SKM-1 (cell line): ENCODE results near the gene EFR3B.
A peak's percentile ranks its signal among the peaks of the same experiment; 100 is the strongest.
"Not testable (repeated sequence)": the region's sequence is repeated elsewhere in the genome, so short reads cannot be mapped to it uniquely, and the experiment has no call there.

ENCODE experiments used
- DNase-seq: peaks from one replicate; lab custom pipeline; 2025; ENCODE audit not compliant: unreplicated experiment; lab: John Stamatoyannopoulos, UW

The EFR3B gene, protein sequence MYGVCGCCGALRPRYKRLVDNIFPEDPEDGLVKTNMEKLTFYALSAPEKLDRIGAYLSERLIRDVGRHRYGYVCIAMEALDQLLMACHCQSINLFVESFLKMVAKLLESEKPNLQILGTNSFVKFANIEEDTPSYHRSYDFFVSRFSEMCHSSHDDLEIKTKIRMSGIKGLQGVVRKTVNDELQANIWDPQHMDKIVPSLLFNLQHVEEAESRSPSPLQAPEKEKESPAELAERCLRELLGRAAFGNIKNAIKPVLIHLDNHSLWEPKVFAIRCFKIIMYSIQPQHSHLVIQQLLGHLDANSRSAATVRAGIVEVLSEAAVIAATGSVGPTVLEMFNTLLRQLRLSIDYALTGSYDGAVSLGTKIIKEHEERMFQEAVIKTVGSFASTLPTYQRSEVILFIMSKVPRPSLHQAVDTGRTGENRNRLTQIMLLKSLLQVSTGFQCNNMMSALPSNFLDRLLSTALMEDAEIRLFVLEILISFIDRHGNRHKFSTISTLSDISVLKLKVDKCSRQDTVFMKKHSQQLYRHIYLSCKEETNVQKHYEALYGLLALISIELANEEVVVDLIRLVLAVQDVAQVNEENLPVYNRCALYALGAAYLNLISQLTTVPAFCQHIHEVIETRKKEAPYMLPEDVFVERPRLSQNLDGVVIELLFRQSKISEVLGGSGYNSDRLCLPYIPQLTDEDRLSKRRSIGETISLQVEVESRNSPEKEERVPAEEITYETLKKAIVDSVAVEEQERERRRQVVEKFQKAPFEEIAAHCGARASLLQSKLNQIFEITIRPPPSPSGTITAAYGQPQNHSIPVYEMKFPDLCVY

DNA sequence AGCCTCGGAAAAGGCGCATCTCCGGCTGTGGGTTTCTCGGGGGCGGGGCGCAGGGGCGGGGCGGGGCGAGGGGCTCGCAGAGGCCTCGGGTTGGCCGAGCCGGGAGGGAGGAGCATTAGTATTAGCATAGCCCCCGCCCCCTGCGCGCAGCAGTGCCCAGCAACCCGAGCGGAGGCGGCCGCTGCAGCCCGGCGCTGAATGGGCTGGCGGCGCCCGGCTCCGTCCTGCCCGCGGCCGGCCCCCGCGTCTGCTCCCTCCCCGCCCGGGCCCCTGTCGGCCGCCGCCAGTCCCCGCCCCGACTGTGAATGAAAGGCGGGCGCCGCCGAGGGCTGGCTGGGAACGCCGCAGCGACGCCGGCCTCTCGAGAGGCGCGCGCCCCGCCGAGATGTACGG lies at the start of gene EFR3B:
EFR3B (plus strand) TSS at position 149 of the 393 bp plus-strand sequence; CDS start at position 386, 237 bp downstream.
- DNase-seq: peak; percentile 42

DNA sequence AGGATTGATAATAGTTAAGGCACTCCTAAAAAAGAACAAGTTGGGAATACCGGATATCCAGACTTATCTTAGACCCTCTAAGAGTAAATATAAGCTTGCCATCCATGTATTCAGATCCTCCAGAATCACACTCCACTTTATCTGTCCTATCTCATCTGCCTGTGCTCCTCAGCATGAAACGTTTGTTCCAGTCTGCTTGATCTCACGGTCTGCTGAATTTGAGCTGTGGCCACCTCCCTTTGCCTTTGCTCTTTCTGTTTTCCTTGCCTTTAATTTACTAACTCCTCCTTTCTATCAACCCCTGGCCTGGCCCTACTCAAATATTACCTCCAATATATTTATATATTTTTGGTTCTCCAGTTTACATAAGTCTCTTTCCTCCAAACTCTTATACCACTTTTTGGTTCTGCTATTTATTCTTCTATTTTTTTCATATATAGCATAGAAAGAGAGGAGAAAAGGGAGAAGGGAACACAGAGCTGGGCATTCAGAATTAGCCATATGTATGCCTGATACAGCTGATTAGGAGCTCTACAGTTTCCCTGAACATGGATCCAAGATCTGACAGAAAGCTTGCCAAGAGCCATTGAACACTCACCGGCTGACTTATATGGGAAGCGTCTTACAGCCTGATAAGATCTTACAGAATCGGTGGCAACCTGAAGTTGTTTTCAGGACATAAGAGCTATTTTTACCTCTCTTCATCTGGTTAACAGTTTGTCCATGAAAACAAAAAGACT lies 48.3 kb upstream of the EFR3B start:
- no peak for DNase-seq

DNA sequence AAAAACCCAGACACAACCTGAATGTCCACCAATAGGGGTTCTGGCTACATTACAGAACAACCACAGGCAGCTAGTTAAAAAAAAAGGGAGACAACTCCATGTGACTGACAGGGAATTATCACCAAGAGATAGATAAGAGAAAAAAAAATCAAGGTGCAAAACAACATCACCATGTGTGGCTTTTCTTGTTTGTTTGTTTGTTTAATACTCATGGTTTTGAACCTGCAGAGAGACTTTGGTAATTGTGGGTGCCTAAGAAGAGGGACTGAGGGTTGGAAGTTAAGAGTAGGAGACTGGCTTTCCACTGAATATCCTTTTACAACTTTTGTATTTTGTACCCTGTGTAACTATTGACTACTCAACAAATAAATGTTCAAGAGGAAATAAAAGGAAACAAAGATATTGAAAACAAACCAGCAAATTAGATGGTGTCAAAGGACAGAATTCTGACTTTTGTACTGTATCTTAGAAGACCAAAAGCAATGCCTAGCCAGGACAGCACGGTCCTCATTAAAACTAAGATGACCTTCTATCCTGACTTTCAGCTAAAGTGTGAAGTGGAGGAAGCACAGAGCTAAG lies 47.6 kb upstream of the EFR3B start:
- no peak for DNase-seq

DNA sequence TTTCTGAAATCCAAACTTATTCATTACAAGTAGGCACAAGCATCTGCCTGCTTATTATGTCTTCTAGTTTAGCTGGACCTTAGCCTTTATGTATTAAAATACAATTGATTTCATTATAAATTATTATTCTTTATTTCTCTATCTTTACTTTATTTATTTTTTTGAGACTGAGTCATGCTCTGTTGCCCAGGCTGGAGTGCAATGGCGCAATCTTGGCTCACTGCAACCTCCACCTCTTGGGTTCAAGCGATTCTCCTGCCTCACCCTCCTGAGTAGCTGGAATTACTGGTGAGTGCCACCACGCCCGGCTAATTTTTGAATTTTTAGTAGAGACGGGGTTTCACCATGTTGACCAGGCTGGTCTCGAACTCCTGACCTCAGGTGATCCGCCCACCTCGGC lies 42.8 kb upstream of the EFR3B start:
- not testable (repeated sequence) for DNase-seq

DNA sequence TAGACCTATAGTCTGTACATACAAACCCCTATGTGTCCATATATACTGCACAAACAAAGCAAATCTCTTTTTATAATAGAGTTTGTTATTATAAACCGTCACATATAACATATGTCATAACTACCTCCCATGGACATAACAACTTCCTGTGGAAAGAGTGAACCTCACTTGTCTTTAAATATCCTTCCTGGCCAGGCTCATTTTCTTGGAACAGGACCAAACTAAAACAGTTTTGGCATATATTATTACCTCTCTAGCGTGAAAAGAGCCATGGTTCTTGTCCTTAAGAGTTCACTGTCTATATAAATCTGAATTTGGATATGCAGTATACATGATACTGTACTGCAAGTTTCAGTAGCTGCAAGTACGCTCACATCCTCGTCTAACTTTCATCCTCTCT lies 41.8 kb upstream of the EFR3B start:
- DNase-seq: no peak

DNA sequence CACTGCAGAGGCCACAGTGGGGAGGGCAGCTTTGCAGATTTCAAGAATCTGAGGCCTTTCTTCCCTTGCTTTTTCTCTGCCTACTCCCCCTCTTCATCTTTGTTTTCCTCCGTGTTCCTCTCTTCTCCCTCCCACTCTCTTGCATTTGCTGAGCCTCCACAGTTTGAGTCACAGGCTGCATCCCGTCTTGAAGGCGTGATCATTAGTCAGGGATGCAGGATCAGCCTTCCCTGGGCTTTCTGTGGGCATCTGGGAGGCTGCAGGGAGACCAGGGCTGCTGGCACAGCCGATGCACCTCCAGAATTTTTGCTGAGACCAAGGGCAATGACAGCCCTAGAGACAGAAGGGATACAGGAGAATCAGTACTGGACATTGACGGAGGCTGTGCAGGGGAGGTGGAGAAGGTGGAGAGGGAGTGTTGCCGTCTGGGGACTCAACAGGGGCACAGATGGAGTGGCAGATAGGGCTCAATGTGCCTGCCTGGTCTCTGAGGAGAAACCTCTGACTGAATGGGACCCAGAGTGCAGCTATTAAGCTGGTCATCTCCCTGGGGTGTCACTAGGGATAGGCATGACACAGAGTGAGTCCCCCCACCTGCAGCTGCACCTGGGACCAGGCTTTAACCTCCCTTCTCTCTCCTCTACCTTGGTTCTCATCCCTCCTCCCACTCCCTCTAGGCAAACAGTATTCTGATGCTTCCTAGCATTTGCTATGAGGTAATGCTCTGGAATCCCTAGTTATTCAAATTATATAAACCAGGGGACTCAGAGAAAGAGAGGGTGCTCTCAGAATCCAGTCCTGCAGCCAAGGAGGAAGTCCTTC lies 41.2 kb upstream of the EFR3B start:
- DNase-seq: no peak

DNA sequence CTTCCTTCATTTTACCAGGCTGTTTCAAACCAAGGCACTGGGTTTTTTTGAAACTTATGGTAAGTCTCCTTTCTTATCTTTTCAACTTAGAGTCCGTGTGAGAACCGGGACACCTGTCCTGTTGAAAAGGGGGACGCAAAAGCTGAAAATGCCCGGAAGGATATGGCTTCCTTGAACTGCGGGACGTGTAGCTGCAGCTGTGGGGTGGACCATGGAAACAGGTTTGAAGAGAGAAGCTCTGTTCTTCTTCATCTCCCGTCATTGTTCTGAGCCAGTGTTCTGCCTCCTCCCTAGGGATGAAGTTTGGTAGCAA lies 40.6 kb upstream of the EFR3B start:
- no peak for DNase-seq

DNA sequence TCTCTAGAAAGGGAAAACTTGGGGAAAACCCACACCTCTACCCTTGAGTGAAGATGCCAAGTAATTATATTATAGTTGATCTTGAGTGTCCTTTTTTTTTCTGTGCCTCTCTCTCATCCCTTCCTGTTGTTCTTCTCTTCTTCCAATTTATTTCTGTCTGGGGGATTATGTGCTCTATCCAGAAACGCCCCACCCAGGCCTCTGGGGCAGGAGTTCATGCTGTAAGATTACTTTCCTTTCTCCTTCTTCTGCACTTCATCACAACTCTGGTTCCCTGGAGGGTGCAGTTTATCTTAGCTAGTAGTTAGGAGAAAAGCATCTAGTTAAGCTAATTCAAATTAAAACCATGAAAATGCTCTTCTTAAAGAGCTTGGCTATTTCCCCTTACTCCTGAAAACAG lies 39.8 kb upstream of the EFR3B start:
- DNase-seq: no peak

DNA sequence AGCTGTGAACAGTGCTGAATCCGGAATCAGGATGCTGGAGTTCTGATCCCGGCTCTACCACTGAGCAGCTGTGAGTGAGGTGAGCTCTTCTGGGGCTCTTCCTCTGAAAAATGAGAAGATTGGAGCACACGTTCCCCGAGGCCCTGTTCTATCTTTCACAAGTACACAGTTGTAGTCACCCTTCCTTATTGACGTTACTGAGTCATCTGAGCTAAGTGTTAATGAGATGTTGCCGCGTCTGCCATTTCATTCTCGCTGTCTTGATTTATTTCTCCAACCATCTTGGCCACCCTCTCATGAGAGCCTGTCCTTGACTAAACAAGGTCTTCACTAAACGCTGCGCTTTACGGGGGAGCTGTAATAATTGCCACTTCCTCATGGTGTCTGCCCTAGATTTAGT lies 31.9 kb upstream of the EFR3B start:
- no peak for DNase-seq

DNA sequence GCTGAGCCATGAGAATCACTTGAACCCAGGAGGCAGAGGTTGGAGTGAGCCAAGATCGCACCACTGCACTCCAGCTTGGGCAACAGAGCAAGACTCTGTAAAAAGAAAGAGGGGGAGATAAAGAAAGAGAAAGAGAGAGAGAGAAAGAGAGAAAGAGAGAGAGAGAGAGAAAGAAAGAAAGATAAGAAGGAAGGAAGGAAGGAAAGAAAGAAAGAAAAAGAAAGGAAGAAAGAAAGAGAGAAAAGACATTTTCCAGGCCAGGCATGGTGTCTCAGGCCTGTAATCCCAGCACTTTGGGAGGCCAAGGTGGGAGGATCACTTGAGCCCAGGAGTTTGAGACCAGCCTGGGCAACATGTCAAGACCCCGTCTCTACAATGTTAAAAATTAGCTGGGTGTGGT lies 30.5 kb upstream of the EFR3B start:
- not testable (repeated sequence) for DNase-seq

DNA sequence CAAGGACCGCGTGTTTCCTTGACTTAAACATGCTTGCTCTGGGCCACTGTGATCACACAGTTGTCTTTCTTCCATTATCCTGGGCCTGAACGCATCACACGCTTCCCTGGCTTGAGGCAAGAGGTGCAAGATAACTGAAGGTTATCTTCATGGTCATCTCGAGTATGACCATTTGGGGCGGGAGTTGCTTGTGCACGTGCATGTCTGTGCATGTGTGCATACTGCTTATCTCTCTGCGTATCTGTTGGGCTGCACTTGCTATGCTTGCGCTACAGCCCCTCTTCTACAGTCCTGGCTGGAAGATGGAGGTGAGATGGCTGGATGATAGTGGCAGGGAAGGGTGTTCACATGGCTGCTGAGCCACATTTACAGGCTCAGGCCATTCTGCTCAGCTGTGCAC lies 27.2 kb upstream of the EFR3B start:
- DNase-seq: no peak

DNA sequence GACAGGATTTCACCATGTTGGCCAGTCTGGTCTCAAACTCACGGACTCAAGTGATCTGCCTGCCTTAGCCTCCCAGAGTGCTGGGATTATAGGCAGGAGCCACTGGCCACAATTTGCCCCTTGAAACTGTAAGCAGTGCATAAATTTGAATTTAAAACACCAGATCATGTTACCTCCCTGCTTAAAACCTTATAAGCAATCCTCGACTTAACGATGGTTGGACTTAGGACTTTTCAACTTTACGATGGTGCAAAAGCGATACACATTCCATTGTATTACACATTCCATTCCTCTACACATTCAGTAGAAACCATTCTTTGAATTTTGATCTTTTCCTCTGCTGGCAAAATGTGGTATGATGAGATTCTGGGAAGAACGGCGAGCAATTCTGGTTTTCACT lies 23.2 kb upstream of the EFR3B start:
- DNase-seq: no peak

DNA sequence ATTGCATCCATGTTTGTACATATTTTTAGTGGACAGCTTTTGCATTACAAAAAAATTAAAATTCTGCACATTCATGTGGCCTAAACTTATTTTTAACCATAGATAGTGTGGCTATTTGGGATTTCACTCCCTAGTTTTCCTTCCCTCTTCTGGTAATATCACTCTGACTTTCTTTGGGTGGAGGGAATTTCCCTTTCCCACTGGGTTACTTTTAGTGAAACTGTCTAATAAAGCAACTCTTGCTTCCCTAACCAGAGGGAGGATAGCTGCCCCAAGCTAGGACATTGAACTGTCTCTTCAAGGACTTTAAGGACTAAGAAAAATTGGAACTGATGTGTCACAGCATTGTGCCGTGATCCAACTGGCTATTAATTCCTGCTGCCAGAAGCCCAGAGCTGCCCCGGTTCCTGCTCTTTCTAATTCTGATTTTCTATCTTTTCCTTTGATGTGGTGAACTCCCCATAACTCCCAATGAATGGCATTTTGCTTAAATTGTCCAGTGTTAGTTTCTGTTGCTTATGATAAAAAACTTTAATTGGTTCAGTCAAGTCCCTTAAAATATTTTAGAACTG lies 20.0 kb upstream of the EFR3B start:
- DNase-seq: no peak

DNA sequence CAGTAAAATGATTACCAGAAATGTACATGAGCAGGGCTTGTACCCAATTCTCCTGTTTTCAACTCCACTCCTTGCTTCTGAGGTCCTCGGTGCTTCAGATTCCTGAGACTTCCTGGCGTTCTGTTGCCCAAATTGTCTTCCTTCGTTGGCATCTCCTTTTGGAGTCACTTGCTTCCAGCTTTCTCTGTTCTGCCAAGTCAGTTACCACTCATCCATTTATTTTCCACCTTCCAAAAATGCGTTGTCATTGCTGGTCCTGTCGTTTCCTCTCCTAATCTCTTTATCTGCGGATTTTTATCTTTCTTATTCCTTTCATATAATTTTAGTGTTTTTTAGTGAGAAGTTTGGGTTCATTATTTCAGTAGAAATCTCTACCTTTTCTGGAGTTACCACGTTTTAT lies 18.5 kb upstream of the EFR3B start:
- no peak for DNase-seq

DNA sequence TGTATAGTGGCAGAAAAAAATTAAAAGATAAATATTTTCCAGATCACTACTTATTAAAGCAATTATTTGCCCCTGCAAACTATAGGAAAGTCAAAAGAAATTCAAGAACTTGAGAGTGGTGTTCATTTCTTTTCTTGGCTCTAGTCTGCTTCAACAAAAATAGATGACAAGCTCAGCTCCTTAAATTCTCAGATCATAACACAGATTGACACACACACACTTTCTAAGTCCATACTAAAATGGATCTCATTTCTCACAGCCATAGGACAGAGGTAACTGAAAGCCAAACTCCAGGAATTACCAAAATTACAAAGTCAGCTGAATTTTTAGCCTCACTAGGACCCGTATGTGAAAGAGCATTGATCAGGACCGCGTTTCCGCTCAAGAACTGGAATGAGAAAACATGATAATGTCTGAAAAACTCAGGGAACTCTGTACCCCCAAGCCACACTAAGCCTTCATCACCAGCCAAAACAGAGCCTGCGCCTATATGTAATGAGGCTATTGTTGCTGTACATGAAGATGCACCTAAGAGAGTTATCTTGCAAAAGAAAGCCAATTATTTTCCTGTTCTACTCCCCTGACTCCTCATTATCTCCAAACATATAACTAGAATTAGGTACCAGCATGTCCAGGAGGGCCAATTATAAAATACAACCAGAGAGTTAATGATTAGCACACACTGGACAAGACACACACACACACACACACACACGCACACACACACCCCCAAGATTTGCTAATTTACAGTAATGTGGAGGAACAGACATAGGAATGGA lies 16.5 kb upstream of the EFR3B start:
- DNase-seq: no peak

DNA sequence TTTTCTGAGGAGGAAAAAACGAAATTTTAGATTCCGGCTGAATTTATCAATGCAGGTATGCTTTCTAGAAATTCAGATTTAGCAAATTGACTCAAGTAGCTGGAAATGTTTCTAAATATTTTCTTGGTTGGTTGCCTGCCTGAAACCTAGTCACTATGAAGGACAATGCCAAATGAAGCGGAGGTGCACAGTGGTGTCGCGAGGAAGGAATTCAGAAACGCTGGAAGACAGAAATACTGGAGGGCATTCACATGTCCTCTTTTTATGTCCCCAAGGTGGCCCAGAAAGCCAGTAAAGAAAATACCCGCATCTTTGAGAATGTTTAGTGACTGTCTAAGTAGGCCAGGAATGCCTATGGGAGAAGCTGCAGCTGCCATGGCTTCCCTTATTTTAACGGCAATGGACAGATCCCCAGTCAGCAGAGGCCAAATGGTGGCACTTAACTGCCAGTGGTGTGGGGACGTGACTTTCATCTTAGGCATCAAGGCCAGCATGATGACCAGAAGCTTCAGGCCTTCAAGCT lies 15.8 kb upstream of the EFR3B start:
- no peak for DNase-seq

DNA sequence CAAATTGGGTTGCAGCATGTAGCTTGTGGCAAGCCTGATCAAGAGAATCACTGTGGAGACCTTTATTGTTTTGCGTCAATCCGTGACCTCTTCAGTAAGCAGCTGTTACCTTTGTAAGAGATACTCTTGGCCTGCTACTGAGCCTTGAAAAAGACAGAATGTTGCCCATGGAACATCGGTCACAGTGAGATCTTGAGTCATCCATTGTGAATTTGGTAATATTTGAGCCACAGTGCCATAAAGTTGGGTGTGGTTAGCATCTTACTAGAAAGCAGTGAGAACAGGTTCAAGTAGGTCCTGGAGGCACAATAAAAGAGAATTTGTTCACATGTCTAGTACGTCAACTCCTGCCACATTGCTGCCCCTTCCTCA lies 12.7 kb upstream of the EFR3B start:
- DNase-seq: no peak

DNA sequence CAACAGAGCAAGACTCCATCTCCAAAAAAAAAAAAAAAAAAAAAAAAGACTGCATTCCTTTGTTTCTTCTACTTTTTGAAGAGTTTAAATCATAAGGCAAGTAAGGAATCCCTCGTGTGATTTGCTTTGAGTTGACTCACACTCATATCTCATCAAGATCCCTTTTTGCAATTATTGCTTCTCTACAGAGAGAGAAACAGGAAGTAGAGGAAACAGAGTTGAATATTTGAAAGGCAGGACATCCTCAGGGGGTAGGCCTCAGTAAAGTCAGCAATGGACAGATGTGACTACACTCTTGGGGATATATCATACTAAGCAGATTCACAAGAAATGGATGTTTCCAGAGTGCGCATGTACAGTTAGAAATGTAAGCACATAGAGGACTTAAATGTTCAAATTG lies 11.2 kb upstream of the EFR3B start:
- DNase-seq: peak; percentile 30

DNA sequence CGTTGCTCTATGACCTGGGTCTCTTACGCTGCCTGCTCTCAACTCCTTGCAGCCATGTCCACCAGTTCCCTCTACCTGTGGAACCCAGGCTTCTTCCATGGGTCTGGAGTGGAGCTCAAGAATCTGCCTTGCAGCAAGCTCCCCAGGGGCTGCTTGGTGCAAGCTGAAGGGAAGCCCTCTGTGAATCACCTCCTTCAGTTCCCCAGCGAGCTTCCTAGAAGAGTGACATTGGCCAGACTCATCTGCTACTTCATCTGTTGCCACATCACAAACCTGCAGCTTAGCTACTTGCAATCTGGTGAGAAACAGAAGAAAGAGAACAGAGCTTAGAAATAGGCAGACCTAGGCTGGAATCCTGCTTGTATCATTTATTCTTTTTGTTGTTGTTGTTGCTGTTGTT lies 9.8 kb upstream of the EFR3B start:
- DNase-seq: no peak
